SKM-1 treated with dmso at 0.1 percent for 144 hours (cell line): ENCODE data around the gene TM6SF1.
"Not testable (repeated sequence)": the region's sequence is repeated elsewhere in the genome, so short reads cannot be mapped to it uniquely, and the experiment has no call there.

Source experiments
- DNase-seq: peaks from one replicate; lab custom pipeline; 2025; ENCODE audit not compliant: unreplicated experiment; lab: John Stamatoyannopoulos, UW

The TM6SF1 gene

DNA sequence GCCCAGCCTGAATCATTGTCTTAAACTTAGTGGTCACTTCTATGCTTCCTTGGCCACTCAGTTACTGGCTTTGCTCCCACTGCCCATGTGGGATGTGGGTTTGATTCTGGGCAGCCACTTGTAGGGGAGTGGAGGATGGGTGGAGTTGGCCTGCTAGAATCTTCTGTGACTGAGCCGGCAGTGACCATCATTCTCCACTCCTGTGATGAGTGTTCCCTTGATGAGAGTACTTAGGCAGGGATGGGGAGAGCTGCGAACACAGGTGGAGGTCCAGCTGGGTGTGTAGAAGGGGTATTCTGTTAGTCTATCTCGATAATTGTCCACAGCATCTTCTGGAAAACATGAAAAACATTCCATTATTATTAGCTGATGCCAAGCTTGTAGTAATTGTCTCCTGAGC lies 8.0 kb downstream of the TM6SF1 start:
- no peak for DNase-seq

DNA sequence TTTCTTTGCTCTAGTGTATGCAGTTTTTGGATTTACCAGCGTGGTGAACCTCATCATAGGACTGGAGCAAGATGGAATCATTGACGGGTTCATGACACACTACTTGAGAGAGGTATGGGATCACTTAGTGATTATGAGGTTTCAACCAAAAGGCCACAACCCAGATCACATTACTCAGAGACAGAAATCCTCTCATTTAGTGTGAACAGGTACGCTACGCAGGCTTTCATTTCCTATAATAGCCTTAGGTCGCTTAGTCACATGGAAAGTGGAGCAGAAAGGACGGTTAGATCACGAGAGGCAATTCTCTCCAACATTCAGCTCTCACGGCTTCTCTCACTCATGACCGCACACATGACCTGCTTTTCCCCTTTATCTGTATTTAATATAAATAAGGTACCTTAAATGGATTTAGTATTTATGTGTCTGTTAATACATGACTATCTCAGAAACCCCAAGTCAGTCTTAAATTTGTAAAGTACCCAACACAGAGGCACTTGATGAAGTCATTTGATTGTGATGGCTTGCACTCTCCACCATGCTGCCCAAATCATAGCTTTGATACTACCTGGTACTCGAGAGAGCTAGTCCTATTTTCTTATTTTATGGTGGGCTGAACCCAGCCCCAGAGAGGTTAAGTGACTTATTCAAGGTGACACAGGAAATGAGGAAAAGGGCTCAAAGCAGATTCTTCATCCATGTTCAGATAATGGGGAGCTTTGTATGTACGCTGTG lies 8.6 kb downstream of the TM6SF1 start:
- DNase-seq = no peak

- no peak for DNase-seq
These were observed 10.9 kb downstream of the TM6SF1 start for GRCh38 chr15:83118291-83118827.

- no peak for DNase-seq
These were observed 11.5 kb downstream of the TM6SF1 start for GRCh38 chr15:83118968-83119367.

GRCh38 chr15:83119968-83120581 lies 12.6 kb downstream of the TM6SF1 start:
- DNase-seq = no peak

DNA sequence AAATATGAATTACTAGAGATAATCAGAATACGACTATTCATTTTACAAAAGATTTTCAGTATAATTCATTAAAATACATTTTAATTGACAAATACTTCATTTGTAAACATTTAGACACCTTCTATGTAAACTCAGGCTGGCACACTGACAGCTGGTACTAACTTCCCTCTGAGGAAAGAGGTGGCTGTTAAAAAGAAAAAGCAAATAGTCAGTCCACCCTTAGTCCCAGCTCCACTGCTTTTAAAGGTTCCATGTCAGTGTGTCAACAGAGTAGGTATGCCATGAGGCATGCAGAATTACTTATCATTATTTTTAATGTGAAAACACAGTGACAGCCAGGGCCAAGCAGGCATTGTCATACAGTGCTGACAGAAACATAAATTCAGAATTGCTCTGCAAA lies 16.1 kb downstream of the TM6SF1 start:
- DNase-seq = no peak

- no peak for DNase-seq
These were observed 20.2 kb downstream of the TM6SF1 start for GRCh38 chr15:83127547-83128150.

DNA sequence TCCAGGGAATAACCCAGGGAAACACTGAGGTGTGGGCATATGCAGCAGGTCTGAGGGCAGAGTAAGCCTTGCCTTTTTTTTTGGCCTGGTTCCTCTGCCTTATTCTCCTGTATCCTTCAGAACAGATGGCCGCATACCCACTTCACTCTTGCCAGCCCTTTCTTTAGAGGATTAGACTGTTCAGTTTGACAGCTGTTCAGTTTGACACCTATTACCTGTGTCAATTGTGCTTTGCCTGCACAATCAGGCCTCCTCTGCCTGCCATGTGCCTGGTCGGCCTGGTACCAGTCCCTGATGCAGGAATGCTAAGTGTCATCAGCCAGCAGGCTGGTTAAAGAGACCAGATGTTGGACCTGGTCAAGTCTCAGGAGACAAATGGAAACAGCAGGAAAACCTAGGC lies 22.3 kb downstream of the TM6SF1 start:
- DNase-seq = no peak

DNA sequence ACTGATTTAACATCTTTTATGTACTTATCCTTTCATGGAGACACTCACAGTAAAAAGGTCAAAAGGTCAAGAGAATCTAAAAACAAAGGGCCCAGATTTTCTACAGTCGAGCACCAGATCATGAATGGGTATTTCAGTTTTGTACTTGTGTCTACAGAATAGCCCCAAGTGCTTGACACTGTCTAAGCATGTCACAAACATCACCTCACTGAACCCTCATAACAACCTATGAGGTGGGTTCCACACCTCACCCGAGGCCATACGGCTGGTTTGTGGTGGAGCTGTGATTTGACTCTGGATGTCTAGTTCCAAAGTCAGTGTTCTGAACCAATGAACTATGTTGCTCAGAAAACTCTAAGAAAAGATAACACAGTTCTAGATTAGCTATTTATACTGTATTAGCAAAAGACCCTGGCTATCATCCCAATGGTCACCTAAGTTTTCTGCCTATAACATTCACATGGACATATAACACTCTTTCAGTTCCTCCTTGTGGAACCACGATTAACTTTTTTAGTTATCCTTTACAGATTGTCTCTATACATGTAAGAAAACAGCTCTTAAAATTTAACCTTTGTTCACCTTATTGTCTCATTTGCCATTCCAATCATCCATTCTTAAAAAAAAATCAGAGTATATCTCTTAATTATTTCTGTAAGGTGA lies 25.5 kb downstream of the TM6SF1 start:
- DNase-seq = no peak

DNA sequence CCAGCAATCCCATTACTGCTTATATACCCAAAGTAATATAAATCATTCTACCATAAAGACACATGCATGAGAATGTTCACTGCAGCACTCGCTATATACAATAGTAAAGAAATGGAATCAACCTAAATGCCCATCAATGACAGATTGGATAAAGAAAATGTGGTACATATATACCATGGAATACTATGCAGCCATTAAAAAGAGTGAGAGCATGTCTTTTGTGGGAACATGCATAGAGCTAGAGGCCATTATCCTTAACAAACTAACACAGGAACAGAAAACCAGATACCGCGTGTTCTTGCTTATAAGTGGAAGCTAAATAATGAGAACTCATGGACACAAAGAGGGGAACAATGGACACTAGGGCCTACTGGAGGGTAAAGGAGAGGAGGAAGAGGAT lies 34.7 kb downstream of the TM6SF1 start:
- not testable (repeated sequence) for DNase-seq

GRCh38 chr15:83144771-83145170 lies 37.3 kb downstream of the TM6SF1 start:
- no peak for DNase-seq

DNA sequence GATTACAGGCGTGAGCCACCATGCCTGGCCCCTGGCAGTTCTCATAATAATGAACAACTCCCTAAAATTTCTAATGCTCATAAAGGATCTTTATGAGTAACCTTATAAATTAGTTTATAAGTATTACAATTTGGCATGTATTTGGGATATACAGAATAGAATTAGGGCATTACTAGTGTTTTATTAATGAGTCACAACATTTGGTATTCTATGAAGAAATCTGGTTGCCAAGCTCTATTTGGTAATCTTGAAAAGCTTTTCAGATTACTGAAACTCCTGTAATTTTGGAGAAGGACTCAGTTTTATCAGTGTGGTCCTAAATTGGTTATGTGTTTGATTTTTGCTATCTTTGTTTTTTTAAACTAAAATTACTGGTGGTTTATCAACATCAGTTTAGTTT lies 45.8 kb downstream of the TM6SF1 start:
- DNase-seq = no peak

DNA sequence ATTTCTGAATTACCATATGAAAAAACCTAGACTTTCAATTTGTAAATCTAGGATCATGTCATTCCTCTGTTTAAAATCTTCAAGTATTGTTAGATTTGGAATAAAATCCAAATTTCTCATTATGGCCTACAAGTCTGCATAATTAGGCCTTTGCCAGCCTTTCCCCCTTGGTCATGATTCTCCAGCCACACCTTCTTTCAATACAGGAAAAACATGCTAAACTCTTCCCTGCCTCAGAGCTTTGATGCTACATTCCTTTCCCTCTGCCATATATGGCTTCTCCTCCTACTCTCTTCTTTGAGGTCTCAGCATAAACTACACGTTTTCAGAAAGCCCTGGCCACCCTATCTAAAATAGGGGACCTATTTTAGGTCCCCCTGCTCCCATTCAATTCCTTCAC lies 48.5 kb downstream of the TM6SF1 start:
- DNase-seq = no peak

- DNase-seq = no peak
These were observed 50.9 kb downstream of the TM6SF1 start for GRCh38 chr15:83158393-83158792.

GRCh38 chr15:83160741-83161140 lies 53.3 kb downstream of the TM6SF1 start:
- DNase-seq = no peak

DNA sequence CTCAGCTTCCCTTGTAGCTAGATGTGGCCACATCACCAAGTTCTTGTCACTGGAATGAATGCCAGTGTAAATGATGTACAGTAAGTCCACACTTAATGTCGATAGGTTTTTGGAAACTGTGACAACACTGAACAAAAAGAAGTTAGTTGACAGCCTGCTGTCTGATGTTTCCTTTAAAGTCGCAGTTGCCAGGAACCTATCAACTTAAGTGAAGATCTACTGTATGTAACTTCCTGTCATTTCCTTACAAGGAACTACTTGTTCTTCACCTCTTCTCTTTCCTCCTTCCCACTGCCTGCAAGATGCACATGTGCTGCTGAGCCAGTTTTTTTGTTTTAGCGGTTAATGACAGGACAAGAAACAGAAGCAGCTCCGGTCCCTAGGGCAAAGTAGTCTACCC lies 55.6 kb downstream of the TM6SF1 start:
- DNase-seq = no peak

GRCh38 chr15:83164111-83164770 lies 56.8 kb downstream of the TM6SF1 start:
- DNase-seq = no peak

DNA sequence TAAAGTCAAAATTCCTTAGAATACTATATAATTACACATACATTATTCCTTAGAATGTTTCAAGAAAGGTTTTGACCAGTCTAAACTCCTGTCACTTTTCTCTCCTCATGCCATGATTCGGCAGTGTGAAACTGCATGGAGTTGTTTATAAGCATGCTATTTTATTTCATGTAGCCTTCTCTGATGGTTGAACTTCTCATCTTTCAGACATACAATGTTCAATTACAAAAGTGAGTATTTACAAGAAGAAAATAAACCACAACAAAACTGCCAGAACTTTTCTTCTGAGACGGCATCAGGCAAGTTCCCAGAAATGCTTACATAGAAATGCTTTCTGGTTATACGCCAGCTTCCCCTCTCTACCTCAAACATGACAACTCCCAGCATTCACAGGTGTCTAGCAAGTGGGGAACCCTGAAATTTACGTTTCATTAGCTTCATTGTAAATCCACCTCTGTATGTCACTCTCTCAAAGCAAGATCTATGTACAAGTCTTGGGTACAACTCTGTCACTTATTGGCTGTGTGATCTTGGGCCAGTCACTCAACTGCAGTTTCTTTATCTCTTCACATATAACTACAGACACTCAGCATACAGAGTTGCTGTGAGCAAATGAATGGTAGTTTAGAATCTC lies 57.4 kb downstream of the TM6SF1 start:
- DNase-seq = no peak

- no peak for DNase-seq
These were observed 58.8 kb downstream of the TM6SF1 start for GRCh38 chr15:83166218-83166617.

DNA sequence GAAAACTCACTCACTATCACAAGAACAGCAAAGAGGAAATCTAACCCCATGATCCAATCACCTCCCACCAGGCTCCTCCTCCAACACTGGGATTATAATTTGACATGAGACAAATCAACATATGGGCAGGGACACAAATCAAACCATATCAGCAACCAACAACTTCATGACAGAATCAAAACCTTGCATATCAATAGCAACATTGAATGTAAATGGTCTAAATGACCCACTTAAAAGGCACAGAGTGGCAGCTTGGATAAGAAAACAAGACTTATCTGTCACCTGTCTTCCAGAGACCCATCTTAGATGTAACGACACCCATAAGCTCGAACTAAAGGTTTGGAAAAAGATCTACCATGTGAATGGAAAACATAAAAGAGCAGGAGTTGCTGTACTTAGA lies 59.4 kb downstream of the TM6SF1 start:
- no peak for DNase-seq

DNA sequence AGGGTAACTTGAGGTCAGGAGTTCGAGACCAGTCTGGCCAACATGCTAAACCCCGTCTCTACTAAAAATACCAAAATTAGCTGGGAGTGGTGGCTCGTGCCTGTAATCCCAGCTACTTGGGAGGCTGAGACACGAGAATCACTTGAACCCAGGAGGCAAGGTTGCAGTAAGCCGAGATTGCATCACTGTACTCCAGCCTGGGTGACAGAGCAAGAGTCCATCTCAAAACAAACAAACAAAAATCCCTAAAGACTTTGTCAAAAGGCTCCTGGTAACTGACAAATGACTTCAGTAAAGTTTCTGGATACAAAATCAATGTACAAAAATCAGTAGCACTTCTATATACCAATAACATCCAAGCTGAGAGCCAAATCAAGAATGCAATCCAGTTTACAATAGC lies 62.1 kb downstream of the TM6SF1 start:
- not testable (repeated sequence) for DNase-seq
